KBM-7 (cell line): ENCODE results near the gene PTX4.
"Not testable (repeated sequence)": the region's sequence is repeated elsewhere in the genome, so short reads cannot be mapped to it uniquely, and the experiment has no call there.

Source experiments
- DNase-seq: peaks from one replicate; pipeline ENCODE4 v3.0.0-alpha.2; 2015
- in situ Hi-C: fragments of 300-500 bp; cut with MboI; formaldehyde crosslinking; loops from 2 replicates; pipeline ENCODE4 v1.14.3; 2020; ENCODE audit warnings: low sequenced_read_pairs, low pct_unique_long_range_greater_than_20kb, mixed read lengths

Gene PTX4

GRCh38 chr16:1450841-1451240 lies 37.9 kb downstream of the PTX4 start:
- DNase-seq, result no peak
- in situ Hi-C loops, result no loop called here

- in situ Hi-C loops, result no loop called here
Observed at GRCh38 chr16:1450218-1450617, 38.5 kb downstream of the PTX4 start.

GRCh38 chr16:1449201-1449788 lies 39.4 kb downstream of the PTX4 start:
- DNase-seq, result no peak
- in situ Hi-C loops, result no loop called here

More at GRCh38 chr16:1450218-1450617, 38.5 kb downstream of the PTX4 start:
- no peak for DNase-seq

GRCh38 chr16:1448536-1449116 lies 40.1 kb downstream of the PTX4 start:
- DNase-seq, result no peak
- in situ Hi-C loops, result no loop called here

GRCh38 chr16:1447965-1448364 lies 40.8 kb downstream of the PTX4 start:
- no peak for DNase-seq
- in situ Hi-C loops, result no loop called here

- no peak for DNase-seq
Observed at GRCh38 chr16:1446296-1447080, 42.3 kb downstream of the PTX4 start.

GRCh38 chr16:1445518-1446203 lies 43.1 kb downstream of the PTX4 start:
- DNase-seq, result no peak
- in situ Hi-C loops, result no loop called here

More at GRCh38 chr16:1446296-1447080, 42.3 kb downstream of the PTX4 start:
- in situ Hi-C loops, result no loop called here

- in situ Hi-C loops, result no loop called here
- no peak for DNase-seq
Observed at GRCh38 chr16:1444730-1445517, 43.8 kb downstream of the PTX4 start.

GRCh38 chr16:1443980-1444729 lies 44.6 kb downstream of the PTX4 start, which contains the start of gene CCDC154:
TSS of gene CCDC154 (minus strand) at chr16:1444556. CDS start at chr16:1444322, 234 bp downstream.
- in situ Hi-C loops, result no loop called here
- DNase-seq, result no peak

GRCh38 chr16:1443403-1443973 lies 45.3 kb downstream of the PTX4 start:
- no peak for DNase-seq
- in situ Hi-C loops, result no loop called here

GRCh38 chr16:1442697-1443096 lies 46.0 kb downstream of the PTX4 start:
- DNase-seq, result no peak
- in situ Hi-C loops, result no loop called here

- in situ Hi-C loops, result no loop called here
- no peak for DNase-seq
Observed at GRCh38 chr16:1441391-1441829, 47.3 kb downstream of the PTX4 start.

- in situ Hi-C loops, DNase-seq: not testable (repeated sequence)
Observed at GRCh38 chr16:1439699-1440074, 49.1 kb downstream of the PTX4 start.

- in situ Hi-C loops, result no loop called here
- no peak for DNase-seq
Observed at GRCh38 chr16:1439058-1439698, 49.6 kb downstream of the PTX4 start.

- in situ Hi-C loops, result no loop called here
- no peak for DNase-seq
Observed at GRCh38 chr16:1438229-1439057, 50.3 kb downstream of the PTX4 start.

- no peak for DNase-seq
- in situ Hi-C loops, result no loop called here
Observed at GRCh38 chr16:1437606-1438005, 51.1 kb downstream of the PTX4 start.
